ENCODE results near the gene XDH.

Gene XDH

DNA sequence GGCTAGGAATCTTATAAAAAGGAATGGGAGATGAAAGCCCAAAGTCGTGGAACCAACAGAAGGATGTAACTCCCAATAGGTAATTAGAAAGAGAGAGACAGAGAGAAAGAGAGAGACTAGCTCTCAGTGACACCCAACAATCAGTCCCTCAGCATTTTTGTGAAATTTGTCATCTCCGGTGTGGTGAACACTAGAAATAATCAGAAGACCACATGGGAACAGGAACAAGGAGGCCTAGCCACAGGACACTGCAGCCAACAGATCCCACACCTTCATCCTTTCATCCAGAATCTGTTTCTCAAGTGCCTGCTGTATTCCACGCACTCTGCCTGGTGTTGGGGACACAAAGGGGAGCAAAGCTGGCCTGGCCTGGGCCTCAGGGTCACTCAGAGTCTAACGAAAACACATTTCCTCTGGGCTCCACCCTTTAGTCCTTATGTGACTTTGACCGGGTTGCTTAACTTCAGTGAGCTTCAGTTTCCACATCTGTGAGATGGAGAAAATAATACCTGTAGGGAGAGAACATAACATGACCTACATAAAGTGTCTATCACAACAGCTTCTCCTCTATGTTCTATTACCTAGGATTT lies 127.5 kb downstream of the XDH start:
- H3K9me3 Mint-ChIP-seq, result no peaks in the 10 kb centered on the region
- H3K27ac Mint-ChIP-seq, result no peak overlapping the region
- DNase-seq (ENCODE audit: low spot score in 2 of 2) (no peak), ATAC-seq (ENCODE audit: low read depth) (no peak)
- no peaks in the 10 kb centered on the region for H3K27me3 Mint-ChIP-seq
- peaks cover 9% of the 10 kb centered on the region for H3K4me1 Mint-ChIP-seq
- no peak overlapping the region for H3K4me3 Mint-ChIP-seq
- H3K36me3 Mint-ChIP-seq, result no peaks in the 10 kb centered on the region

DNA sequence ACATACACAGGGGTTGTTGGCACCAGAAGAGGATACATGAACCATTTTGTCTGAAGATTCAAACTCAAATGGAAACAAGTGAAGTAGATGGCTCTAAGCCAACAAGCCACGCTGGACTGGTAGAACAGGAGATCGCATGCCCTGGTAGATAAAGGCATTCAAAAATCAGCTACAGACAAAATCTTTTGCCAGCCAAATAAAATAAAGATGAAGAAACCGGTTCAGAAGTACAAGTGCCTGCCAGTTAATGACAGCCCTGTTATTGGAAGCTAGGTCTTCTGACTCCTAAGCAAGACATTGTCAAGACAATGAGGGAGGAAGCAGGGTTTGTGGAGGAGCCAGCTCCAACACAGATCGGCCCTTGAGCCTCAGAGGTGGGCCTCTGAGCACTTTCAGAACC lies 128.3 kb downstream of the XDH start:
- Mint-ChIP-seq H3K27me3 (no peaks in the 10 kb centered on the region), H3K4me3 (no peak overlapping the region), H3K9me3 (no peaks in the 10 kb centered on the region), H3K4me1 (peaks cover 9% of the 10 kb centered on the region), H3K27ac (no peak overlapping the region), H3K36me3 (no peaks in the 10 kb centered on the region)
- no peak for DNase-seq (ENCODE audit: low spot score in 2 of 2)
- ATAC-seq (ENCODE audit: low read depth), result no peak
